Muscle of leg (tissue), 11 donors: ENCODE data around the gene TOP2B. TPM values are rescaled to one million over a fixed set of nuclear protein-coding genes. Genes with fewer than 3 reads are reported as not detected.

Experiments used
- DNase-seq: peaks from one replicate; pipeline ENCODE4 v3.0.0; 2013
- H3K27ac ChIP-seq: one replicate; pipeline ENCODE4 v1.5.1; 2013; ENCODE audit warnings: mild to moderate bottlenecking, low read length, control low read depth
- H3K27me3 ChIP-seq: one replicate; pipeline ENCODE4 v1.6.1; 2013; ENCODE audit warnings: low read length; ENCODE audit not compliant: control insufficient read depth, insufficient read depth
- H3K36me3 ChIP-seq: one replicate; pipeline ENCODE4 v1.6.1; 2013; ENCODE audit warnings: low read length; ENCODE audit not compliant: control insufficient read depth, insufficient read depth
- H3K4me1 ChIP-seq: one replicate; pipeline ENCODE4 v1.6.1; 2013; ENCODE audit warnings: low read length; ENCODE audit not compliant: control insufficient read depth, insufficient read depth
- H3K4me3 ChIP-seq: one replicate; pipeline ENCODE4 v1.5.1; 2013; ENCODE audit warnings: low read length, control low read depth
- H3K9me3 ChIP-seq: replicated peaks from 2 replicates; pipeline ENCODE4 v1.6.1; 2013; ENCODE audit warnings: low read depth, low read length; ENCODE audit not compliant: control insufficient read depth
- WGBS: methylation state at CpG from one replicate; pipeline ENCODE4 v1.1.5; 2013; ENCODE audit warnings: missing lambda C conversion rate; ENCODE audit not compliant: insufficient coverage; 5-methylcytosine and 5-hydroxymethylcytosine counted together
- polyA plus RNA-seq, 8 donors: library from polyadenylated mRNA; unstranded; fragments of 120-200 nt; gene quantifications; one replicate each; pipeline versions ENCODE4 v1.2.1 to v1.2.3, GENCODE V29; 2013; ENCODE audit warnings: inconsistent platforms in 1 of 8, low replicate concordance in 1 of 8; ENCODE audit not compliant: insufficient read length in 8 of 8, insufficient read depth in 1 of 8
- total RNA-seq: library from RNA; stranded (reverse); fragments of 120-200 nt; gene quantifications from one replicate; pipeline ENCODE4 v1.2.4, GENCODE V29; 2013

Gene TOP2B
- total and polyA plus RNA-seq, 9 donors: 110 to 162 (median 126) TPM

DNA sequence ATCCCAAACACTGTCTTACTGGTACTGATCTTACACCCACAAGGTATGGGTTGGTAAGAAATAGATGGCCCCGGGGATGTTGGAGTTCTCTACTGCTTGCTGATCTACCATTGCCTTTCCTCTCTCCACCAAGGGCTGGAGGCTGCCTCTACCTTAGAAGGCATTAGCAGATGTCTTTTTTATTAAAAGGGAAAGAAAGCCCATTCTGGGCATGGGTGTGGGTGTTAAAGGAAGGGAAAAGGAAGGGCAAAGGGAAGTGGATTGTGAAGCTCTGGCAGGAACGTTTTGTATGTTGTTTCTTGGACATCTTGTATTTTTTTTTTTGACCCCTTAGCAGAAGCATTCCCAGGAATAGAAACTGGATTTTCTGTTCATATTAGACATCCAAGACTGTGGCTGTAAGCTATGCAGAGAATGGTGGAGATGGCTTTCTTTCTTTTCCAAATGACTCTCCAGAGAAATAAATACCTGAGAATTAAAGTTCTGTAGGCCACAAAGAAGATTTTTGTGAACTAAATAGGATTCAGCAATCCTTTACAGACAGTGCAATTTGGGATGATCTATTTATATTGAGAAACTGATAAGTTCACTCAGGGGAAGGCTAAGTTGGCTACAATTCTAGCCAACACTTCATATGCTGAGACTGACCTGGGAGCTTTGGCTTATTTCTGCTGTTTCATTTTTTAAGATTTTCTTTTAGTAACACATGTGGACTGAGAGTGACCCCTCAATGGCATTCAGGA, 108.8 kb downstream of the TOP2B start:
- H3K36me3 ChIP-seq: no peaks in the 10 kb centered on the region
- DNase-seq: peak; percentile 88
- no peak overlapping the region for H3K4me3 ChIP-seq
- peak overlapping the region; percentile 57 for H3K27ac ChIP-seq
- no peaks in the 10 kb centered on the region for H3K27me3 ChIP-seq
- no CpG with 5 or more reads among the region's 2 CpGs for WGBS
- H3K4me1 ChIP-seq: peaks cover 9% of the 10 kb centered on the region
- H3K9me3 ChIP-seq: no peaks in the 10 kb centered on the region

DNA sequence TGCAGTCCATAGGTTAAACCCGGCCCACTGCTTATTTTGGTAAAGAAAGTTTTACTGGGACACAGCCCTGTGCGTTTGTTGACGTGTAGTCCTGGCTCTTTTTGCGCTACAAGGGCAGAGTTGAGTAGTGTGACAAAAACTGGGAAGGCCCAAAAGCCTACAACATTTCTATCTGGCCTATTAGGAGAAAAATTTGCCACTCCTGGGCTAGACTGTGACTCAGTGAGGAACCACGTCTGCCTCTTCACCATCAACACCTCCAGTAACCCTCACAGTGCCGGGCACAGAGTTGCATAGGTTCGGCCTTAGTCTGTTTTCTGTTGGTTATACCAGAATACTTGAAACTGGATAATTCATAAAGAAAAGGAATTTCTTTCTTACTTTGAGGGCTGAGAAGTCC, 110.3 kb downstream of the TOP2B start:
- H3K27me3 ChIP-seq: no peaks in the 10 kb centered on the region
- H3K36me3 ChIP-seq: no peaks in the 10 kb centered on the region
- no peak for DNase-seq
- H3K4me1 ChIP-seq: peaks cover 9% of the 10 kb centered on the region
- H3K27ac ChIP-seq: no peak overlapping the region
- 80% methylated on average over 1 of the region's 7 CpGs for WGBS
- no peaks in the 10 kb centered on the region for H3K9me3 ChIP-seq
- H3K4me3 ChIP-seq: no peak overlapping the region

DNA sequence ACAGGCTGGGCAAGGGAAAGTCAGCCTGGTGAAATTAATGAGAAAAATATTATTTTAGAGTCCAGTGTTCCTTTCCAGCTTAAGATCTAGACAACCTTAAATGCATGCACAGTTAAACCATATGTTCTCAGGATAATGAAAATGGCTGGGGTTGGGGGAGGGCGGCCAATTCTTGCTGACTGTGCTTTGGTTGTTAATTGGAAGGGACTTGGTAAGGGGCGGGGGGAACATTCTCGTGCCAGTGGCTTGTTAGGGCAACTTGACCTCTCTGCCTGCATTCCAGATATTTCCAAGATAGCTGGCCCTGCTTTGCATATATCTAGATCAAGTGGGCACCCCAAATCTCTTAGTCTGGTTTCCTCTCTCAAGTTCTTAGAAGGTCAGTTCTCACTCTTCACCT, 112.5 kb downstream of the TOP2B start:
- Histone ChIP-seq H3K27me3 (no peaks in the 10 kb centered on the region), H3K27ac (no peak overlapping the region), H3K4me1 (peaks cover 9% of the 10 kb centered on the region), H3K36me3 (no peaks in the 10 kb centered on the region), H3K4me3 (no peak overlapping the region), H3K9me3 (no peaks in the 10 kb centered on the region)
- no CpG with 5 or more reads among the region's 3 CpGs for WGBS
- DNase-seq: no peak

DNA sequence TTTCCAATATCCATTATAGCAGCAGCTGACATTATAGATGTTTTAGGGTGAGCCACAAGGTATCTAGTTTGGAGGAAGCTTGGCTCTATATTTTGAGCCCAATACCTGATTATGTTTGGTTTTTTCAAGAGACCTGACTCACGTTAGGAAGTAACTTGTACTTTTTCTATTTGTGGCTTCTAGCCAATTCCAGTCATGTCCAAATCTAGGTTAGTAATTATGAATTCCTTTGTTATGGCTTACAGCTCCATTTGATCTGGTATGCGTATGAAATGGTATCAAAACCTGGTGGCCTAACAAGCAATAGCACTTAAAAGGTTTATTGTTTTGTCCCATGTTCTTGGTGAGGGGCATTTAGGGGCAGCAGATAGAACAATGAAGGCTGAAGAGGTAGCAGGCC, 115.9 kb downstream of the TOP2B start:
- 67% methylated on average over 1 of the region's 2 CpGs for WGBS
- Histone ChIP-seq H3K27me3 (no peaks in the 10 kb centered on the region), H3K27ac (no peak overlapping the region)

DNA sequence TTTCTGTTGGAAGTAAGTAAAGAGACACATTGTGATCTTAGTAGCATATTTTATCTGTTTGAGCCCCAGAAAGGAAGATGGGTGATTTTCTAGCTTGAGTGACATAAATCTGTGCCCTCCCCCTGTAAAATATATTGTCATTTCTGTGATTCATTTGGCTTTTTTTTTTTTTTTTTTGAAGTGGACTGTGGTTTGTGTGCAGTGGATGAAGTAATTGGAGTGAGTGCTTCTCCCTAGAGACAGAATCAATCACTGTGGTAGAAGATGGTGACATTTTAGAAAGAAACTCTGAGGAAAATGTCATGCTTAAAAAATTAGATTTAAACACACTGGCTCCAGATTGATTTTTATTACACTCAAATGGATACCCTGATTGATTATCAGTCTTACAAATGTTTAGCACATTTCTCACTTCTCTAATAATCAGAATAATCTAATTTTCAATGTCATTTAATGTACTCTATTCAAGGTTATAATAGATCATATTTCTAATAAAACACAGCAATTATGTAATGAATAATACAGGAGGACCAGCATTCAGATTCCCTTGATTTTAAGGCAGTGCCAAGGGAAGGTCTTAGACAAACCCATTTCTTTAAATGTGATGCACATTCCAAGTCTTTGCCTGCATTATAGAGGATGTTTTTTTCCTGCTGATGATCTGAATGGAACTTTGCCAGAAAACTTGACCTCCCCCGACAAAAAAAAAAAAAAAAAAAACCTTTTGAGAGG, 116.6 kb downstream of the TOP2B start:
- no peak for DNase-seq
- Histone ChIP-seq H3K27me3 (no peaks in the 10 kb centered on the region), H3K4me1 (no peaks in the 10 kb centered on the region), H3K36me3 (no peaks in the 10 kb centered on the region), H3K4me3 (no peak overlapping the region), H3K9me3 (no peaks in the 10 kb centered on the region), H3K27ac (no peak overlapping the region)
- WGBS: no CpG with 5 or more reads among the region's 1 CpG

More for the DNA sequence above, 115.9 kb downstream of the TOP2B start:
- H3K36me3 ChIP-seq: no peaks in the 10 kb centered on the region
- H3K4me3 ChIP-seq: no peak overlapping the region
- no peaks in the 10 kb centered on the region for H3K9me3 ChIP-seq
- no peak for DNase-seq
- H3K4me1 ChIP-seq: no peaks in the 10 kb centered on the region

Other genes with a start within 250 kb of the TOP2B start
- gene RARB, start 236.6 kb downstream of the TOP2B start, total RNA-seq: 23.2 TPM
- 10 to 100 TPM; 12.0 to 22.3 (median 15.9) TPM for gene RARB, start 236.6 kb downstream of the TOP2B start, polyA plus RNA-seq
- gene NGLY1, start 118.5 kb upstream of the TOP2B start, total RNA-seq: 32.5 TPM
- 10 to 100 TPM; 29.3 to 40.6 (median 33.7) TPM for gene NGLY1, start 118.5 kb upstream of the TOP2B start, polyA plus RNA-seq
- 11.0 TPM for gene OXSM, start 125.2 kb upstream of the TOP2B start, total RNA-seq
- 10 to 100 TPM in 6 of 8 donors, 1 to 10 TPM in 2; 9.8 to 14.0 (median 11.1) TPM for gene OXSM, start 125.2 kb upstream of the TOP2B start, polyA plus RNA-seq